ENCODE results near the gene RFNG. TPM values are rescaled to one million over a fixed set of nuclear protein-coding genes. Genes with fewer than 3 reads are reported as not detected.

Gene RFNG
- total and polyA plus RNA-seq, 2 donors (not counting 1 experiment from before 2014, with no cell fraction given), result 30.1 to 44.5 TPM

GRCh38 chr17:82092995-82093751 lies 41.6 kb upstream of the RFNG start:
- peaks cover 15% of the 10 kb centered on the region for H4K20me1 ChIP-seq (ENCODE audit: control insufficient read depth, insufficient read depth, low read length, poor library complexity, severe bottlenecking)

More at GRCh38 chr17:82092995-82093751, 41.6 kb upstream of the RFNG start:
- POLR2A ChIA-PET, result no interaction called here
- Mint-ChIP-seq H3K27ac (no peak overlapping the region), H3K27me3 (no peaks in the 10 kb centered on the region), H3K4me3 (no peak overlapping the region), H3K9me3 (ENCODE audit: insufficient read depth) (no peaks in the 10 kb centered on the region), H3K4me1 (peaks cover 2% of the 10 kb centered on the region)
- Histone ChIP-seq H3K9ac (ENCODE audit: low read length) (no peak overlapping the region), H3K27ac (ENCODE audit: low read length in 2 of 2) (no peak overlapping the region), H2AFZ (ENCODE audit: insufficient read depth, low read depth, low read length, poor library complexity, severe bottlenecking) (no peak overlapping the region), H3K36me3 (replicated peaks in 1 of 2; ENCODE audit: control extremely low read depth in 1 of 2, control insufficient read depth in 1 of 2, extremely low read depth in 1 of 2, insufficient read depth in 2 of 2, low read length in 1 of 2) (peaks cover 0 to 57% of the 10 kb centered on the region in 2 experiments), H3K79me2 (ENCODE audit: control insufficient read depth, insufficient read depth, low read length) (peaks cover 35% of the 10 kb centered on the region), H3K4me3 (ENCODE audit: control extremely low read depth in 1 of 5, extremely low read depth in 1 of 5, insufficient read depth in 1 of 5, low read depth in 2 of 5, low read length in 4 of 5) (no peak overlapping the region), H3K4me2 (replicated peaks; ENCODE audit: low read depth, low read length, poor library complexity, severe bottlenecking) (no peak overlapping the region), H3K9me3 (ENCODE audit: control extremely low read depth in 1 of 3, control insufficient read depth in 2 of 3, insufficient read depth in 1 of 3, low read length in 2 of 3) (no peaks in the 10 kb centered on the region), H3K4me1 (ENCODE audit: control insufficient read depth in 2 of 2, insufficient read depth in 2 of 2, low read length in 2 of 2) (peaks cover 9 to 10% of the 10 kb centered on the region in 2 donors), H3K27me3 (replicated peaks in 1 of 4; ENCODE audit: control extremely low read depth in 1 of 4, control insufficient read depth in 3 of 4, insufficient read depth in 4 of 4, low read length in 3 of 4) (no peaks in the 10 kb centered on the region)
- TF ChIP-seq EZH2 (IDR thresholded peaks at IDR 0.05; ENCODE audit: borderline replicate concordance, insufficient read depth, low read depth, low read length, poor library complexity, severe bottlenecking) (no peak), CTCF (IDR thresholded peaks at IDR 0.05) (no peak)
- no peak for DNase-seq
- intact Hi-C loops (cut with micrococcal nuclease), result loop anchor here (10.0 kb wide), 1 partner anchor 122 kb away; the partner anchor contains the start of gene CCDC57
- CTCF ChIA-PET, result no interaction called here
- WGBS (ENCODE audit: insufficient coverage), result over 99% methylated on average over 40 of the region's 40 CpGs
- no peak for ATAC-seq (ENCODE audit: low read depth)
